PC-3 (cell line): ENCODE measurements around the gene GRK2.

ENCODE experiments used
- CTCF ChIP-seq: fragments of 300-600 bp; sonication (generic); conservative IDR thresholded peaks from 2 replicates; pipeline ENCODE4 v1.5.1; 2017; ENCODE audit warnings: antibody characterized with exemption, low read depth, mild to moderate bottlenecking, low read length
- EZH2 ChIP-seq: fragments of 300-600 bp; sonication (generic); IDR thresholded peaks from one replicate; pipeline ENCODE4 v1.6.1; 2017; ENCODE audit warnings: antibody characterized with exemption, mild to moderate bottlenecking, low read length; ENCODE audit not compliant: unreplicated experiment

- TF ChIP-seq CTCF, result no peak
- TF ChIP-seq EZH2, result no peak
These were observed 12.1 kb downstream of the GRK2 start for GRCh38 chr11:67278135-67278938.
